GM12864 (cell line): Measurements from ENCODE around the gene SRSF5.

Experiments
- DNase-seq: peaks from one replicate; pipeline ENCODE4 v3.0.0-alpha.2; 2011; ENCODE audit warnings: low read depth
- H3K4me3 ChIP-seq: 2 replicates; pipeline ENCODE4 v1.5.1; 2011; ENCODE audit warnings: mild to moderate bottlenecking, low read depth, low read length, control low read depth
- CTCF ChIP-seq: IDR thresholded peaks from 2 replicates; pipeline ENCODE4 v1.5.1; 2011; ENCODE audit warnings: low read depth, mild to moderate bottlenecking, moderate library complexity, low read length, control low read depth, inconsistent platforms; ENCODE audit errors: missing control alignments

Gene SRSF5

DNA sequence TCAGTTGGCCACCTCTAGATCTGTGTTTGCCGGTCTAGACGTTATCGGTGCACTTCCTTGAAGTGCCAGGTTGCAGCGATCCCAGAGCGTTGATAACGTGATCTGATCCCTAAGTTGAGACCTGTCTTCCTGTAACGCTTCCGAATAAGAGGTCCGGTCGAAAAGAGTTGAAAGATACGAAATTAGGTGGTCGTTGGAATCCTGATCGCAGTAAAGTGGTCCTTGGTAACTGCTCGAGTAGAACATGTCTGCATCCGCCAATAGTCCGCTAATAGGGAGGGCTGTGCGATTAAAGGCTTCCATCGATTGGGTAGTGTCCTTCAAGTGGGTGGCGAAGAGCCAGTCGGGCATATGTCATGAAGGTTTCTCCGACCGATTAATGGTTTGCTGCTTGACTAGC lies 2.7 kb downstream of the SRSF5 start:
- DNase-seq, result no peak
- TF ChIP-seq CTCF, result no peak
- no peak overlapping the region for H3K4me3 ChIP-seq

DNA sequence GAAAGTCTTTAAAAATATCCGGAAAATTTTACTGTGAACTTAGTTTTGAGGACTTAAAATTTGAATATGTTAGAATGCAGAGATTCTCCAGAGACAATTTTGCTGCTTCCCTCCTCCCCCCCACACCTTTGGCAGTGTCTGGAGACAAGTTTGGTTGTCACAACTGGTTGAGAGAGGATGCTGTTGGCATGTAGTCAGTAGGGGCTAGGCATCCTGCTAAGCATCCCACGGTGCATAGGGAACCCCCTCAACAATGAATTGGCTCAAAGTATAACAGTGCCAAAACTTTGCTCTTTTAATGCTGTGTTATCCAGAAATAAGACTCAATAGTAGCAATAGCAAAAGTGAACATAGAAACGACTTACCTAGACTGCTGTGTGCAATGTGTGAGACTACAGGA lies 3.6 kb downstream of the SRSF5 start:
- TF ChIP-seq CTCF, result no peak
- no peak overlapping the region for H3K4me3 ChIP-seq

GRCh38 chr14:69771136-69771535 lies 4.2 kb downstream of the SRSF5 start:
- TF ChIP-seq CTCF, result no peak
- DNase-seq, result no peak
- no peak overlapping the region for H3K4me3 ChIP-seq

More for the DNA sequence above, 3.6 kb downstream of the SRSF5 start:
- DNase-seq, result no peak

DNA sequence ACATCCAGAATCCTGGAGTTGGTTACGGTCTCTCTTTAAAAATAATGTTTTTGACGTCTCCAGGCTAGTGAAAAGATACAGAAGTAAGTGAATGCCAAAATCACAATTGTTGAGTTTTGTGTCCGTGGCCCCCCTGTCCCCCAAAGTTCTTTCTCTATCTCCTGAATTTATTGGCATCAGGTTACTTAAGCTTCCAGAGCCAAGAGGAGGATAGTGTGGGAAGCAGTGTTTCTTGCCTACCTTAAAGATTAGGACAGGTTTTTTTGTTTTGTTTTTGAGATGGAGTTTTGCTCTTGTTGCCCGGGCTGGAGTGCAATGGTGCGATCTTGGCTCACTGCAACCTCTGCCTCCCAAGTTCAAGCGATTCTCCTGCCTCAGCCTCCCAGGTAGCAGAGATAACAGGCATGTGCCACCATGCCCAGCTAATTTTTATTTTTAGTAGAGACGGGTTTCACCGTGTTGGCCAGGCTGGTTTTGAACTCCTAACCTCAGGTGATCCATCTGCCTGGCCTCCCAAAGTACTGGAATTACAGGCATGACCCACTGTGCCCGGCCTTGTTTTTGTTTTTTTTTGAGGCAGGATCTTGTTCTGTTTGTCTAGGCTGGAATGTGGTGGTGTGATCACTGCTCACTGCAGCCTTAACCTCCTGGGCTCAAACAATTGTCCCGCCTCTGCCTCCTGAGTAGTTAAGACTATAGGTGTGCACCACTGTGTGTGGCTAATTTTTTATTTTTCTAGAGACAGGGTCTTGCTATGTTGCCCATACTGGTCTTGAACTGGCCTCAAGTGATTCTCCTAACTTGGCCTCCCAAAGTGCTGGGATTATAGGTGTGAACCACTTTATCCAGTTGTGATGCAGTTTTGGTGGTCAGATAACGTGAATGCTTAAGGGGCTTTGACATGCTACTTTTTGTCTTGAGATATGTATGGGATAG lies 5.4 kb downstream of the SRSF5 start:
- DNase-seq, result no peak
- H3K4me3 ChIP-seq, result no peak overlapping the region
- no peak for TF ChIP-seq CTCF

GRCh38 chr14:69773571-69774276 lies 6.8 kb downstream of the SRSF5 start:
- H3K4me3 ChIP-seq, result no peak overlapping the region
- TF ChIP-seq CTCF, result no peak
- DNase-seq, result no peak

GRCh38 chr14:69775012-69775411 lies 8.1 kb downstream of the SRSF5 start:
- DNase-seq, result no peak
- TF ChIP-seq CTCF, result no peak
- no peak overlapping the region for H3K4me3 ChIP-seq
